Natural killer cell treated with Interleukin-12 subunit alpha and Interleukin-12 subunit beta and Interleukin-15 and Interleukin-18, amount 100 ng/mL, for 72 hours (primary cell): Measurements from ENCODE around the gene KRT23. TPM values are rescaled to one million over a fixed set of nuclear protein-coding genes. Genes with fewer than 3 reads are reported as not detected.

Experiments used
- ATAC-seq, 2 donors: fragments of 150-1000 bp; cut with Tn5 transposase in 1 of 2; sonication (Bioruptor Pico), chemical (Tn5 transposase) in 1 of 2; 2 replicates each; pipeline ENCODE4 v1.10.0; 2021
- DNase-seq: peaks from one replicate; pipeline ENCODE4 v3.0.0; 2022; ENCODE audit warnings: low spot score
- H3K27ac Mint-ChIP-seq, 2 donors: 1 replicate in 1 of 2; 2 replicates in 1 of 2; pipeline ENCODE4 v1.8.0; 2022; ENCODE audit warnings: mixed read lengths in 2 of 2, mild to moderate bottlenecking in 1 of 2, moderate library complexity in 1 of 2
- H3K27me3 Mint-ChIP-seq, 2 donors: 1 replicate in 1 of 2; 2 replicates in 1 of 2; pipeline ENCODE4 v1.8.0; 2022; ENCODE audit warnings: mixed read lengths in 2 of 2
- H3K36me3 Mint-ChIP-seq: one replicate; pipeline ENCODE4 v1.8.0; 2022; ENCODE audit warnings: mixed read lengths
- H3K4me1 Mint-ChIP-seq, 2 donors: 1 replicate in 1 of 2; 2 replicates in 1 of 2; pipeline ENCODE4 v1.8.0; 2022; ENCODE audit warnings: low read depth in 2 of 2, mixed read lengths in 2 of 2, mild to moderate bottlenecking in 1 of 2
- H3K4me3 Mint-ChIP-seq: one replicate; pipeline ENCODE4 v1.8.0; 2022; ENCODE audit warnings: mixed read lengths
- H3K9me3 Mint-ChIP-seq: 2 replicates; pipeline ENCODE4 v1.8.0; 2022; ENCODE audit warnings: mixed read lengths
- total RNA-seq, 2 donors: library from RNA; stranded (reverse); gene quantifications; one replicate each; pipeline ENCODE4 v1.2.3, GENCODE V29; 2022

The KRT23 gene, protein sequence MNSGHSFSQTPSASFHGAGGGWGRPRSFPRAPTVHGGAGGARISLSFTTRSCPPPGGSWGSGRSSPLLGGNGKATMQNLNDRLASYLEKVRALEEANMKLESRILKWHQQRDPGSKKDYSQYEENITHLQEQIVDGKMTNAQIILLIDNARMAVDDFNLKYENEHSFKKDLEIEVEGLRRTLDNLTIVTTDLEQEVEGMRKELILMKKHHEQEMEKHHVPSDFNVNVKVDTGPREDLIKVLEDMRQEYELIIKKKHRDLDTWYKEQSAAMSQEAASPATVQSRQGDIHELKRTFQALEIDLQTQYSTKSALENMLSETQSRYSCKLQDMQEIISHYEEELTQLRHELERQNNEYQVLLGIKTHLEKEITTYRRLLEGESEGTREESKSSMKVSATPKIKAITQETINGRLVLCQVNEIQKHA
- total RNA-seq, result not detected

DNA sequence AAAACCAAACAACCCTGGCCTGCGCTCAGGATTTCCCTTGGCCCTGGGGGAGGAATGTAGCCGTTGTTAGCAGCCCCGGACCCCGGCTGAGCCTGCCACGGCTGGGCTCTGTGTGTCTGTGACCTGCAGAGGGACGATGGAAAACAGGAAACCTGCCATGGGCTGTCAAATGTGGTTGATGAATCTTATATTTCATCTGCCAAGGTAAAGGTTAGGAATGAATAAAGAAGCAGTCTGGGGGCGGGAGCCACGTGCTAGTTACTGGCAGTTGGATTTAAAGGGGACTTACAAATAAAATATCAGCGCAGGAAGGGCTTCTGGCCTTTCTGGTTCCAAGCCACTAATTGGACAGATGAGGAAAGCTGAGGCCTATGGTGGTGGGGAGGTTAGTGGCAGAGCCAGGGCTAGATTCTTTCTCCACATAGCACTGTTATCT, at the start of gene KRT23:
KRT23 (minus strand) TSS at position 263 of the 436 bp plus-strand sequence. CDS start 1,043 bp downstream, outside the sequence.
- no peaks in the 10 kb centered on the region for H3K36me3 Mint-ChIP-seq
- ATAC-seq (no peak), DNase-seq (no peak)
- no peaks in the 10 kb centered on the region for H3K4me1 Mint-ChIP-seq
- H3K27ac Mint-ChIP-seq, result no peak within 1 kb of the TSS
- no peaks in the 10 kb centered on the region for H3K9me3 Mint-ChIP-seq
- peaks cover 14 to 24% of the 10 kb centered on the region in 2 donors for H3K27me3 Mint-ChIP-seq
- no peak within 1 kb of the TSS for H3K4me3 Mint-ChIP-seq

DNA sequence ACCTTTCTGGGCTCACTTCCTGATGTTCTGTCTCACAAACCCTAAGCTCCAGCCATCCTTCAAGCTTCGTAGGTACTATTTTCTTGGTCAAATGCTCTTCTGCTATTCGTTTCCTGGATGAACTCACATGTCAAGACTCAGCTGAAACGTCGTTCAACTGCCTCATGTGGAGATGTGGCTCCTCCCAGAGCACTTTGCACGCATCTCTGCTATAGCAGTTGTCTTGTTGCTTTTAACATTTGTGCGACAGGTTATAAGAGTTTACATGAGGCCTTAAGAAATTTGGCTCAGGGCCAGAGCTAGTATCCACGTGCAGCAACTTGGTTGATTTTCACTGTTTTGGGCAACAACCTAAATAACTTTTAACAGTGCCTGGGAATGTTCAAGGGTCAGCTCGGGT, 49.5 kb upstream of the KRT23 start:
- DNase-seq (no peak), ATAC-seq (no peak)
- Mint-ChIP-seq H3K9me3 (no peaks in the 10 kb centered on the region), H3K36me3 (no peaks in the 10 kb centered on the region), H3K27ac (no peak overlapping the region), H3K27me3 (peaks cover 23 to 36% of the 10 kb centered on the region in 2 donors), H3K4me1 (no peaks in the 10 kb centered on the region), H3K4me3 (no peak overlapping the region)

DNA sequence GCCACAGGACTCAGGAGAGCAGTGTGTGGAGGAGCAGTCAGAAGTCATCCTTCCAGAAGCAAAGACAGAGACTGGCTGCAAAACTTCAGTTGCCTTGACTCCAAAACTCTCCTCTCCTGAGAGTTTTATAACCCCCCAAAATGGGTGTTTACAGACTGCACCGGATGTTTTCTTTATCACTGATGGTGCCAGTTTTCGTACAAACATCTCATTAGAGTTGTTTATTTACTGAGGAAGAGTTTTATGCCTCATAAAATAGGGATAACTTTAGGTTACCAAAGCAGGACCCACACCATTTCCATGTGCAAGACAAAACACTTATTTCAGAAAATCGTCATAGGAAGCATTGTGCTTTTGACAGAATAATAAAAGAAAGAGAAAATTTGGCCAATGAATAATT, 46.8 kb upstream of the KRT23 start, which contains the start of gene KRT40:
KRT40 (minus strand) TSS at position 101 of the 400 bp plus-strand sequence; CDS start at position 48, 53 bp downstream.
- no peak for DNase-seq
- Mint-ChIP-seq H3K36me3 (no peaks in the 10 kb centered on the region), H3K4me3 (no peak within 1 kb of the TSS), H3K9me3 (no peaks in the 10 kb centered on the region), H3K27me3 (peaks cover 22 to 30% of the 10 kb centered on the region in 2 donors), H3K4me1 (no peaks in the 10 kb centered on the region), H3K27ac (no peak within 1 kb of the TSS)
- no peak for ATAC-seq

DNA sequence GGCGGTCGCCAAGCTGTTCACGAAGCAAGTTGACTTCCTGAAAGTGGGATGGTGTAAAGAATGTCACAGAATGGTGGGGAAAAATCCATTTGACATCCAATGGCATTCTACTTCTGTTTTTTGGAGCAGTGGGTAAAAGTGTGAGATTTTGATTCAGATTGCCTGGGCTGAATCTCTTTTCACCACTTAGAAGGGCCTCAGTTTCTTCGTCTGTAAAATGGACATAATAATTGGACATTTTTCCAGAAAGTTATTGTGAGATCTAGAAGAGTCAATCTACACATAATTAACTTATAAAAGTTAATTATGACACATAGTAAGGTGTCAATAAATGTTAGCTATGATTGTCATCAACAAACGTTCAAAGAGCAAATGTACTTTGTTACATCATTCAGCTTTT, 43.7 kb upstream of the KRT23 start:
- Mint-ChIP-seq H3K4me1 (no peaks in the 10 kb centered on the region), H3K27ac (no peak overlapping the region), H3K4me3 (no peak overlapping the region), H3K27me3 (peaks cover 18 to 21% of the 10 kb centered on the region in 2 donors), H3K36me3 (no peaks in the 10 kb centered on the region), H3K9me3 (no peaks in the 10 kb centered on the region)
- ATAC-seq (no peak), DNase-seq (no peak)

DNA sequence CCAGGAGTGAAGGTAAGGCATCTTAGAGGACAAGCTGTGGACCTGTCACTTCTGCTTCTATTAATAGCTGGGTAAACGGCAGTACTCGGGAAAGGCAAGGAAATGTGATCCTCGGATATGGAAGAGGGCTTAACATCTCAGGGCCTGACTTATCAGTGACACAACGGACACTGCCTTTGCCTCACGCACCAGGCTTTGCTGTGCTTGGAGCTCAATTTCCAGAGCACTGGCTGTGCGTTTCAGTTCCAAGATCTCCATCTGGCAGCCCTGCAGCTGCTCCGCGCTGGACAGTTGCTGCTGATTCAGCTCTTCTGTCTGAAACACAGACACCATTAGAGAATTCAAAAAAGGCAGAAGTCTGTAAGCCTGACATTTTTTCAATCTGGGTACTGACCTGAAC, 43.1 kb upstream of the KRT23 start:
- Mint-ChIP-seq H3K36me3 (no peaks in the 10 kb centered on the region), H3K4me1 (no peaks in the 10 kb centered on the region), H3K27ac (no peak overlapping the region), H3K9me3 (no peaks in the 10 kb centered on the region), H3K27me3 (peaks cover 15 to 21% of the 10 kb centered on the region in 2 donors), H3K4me3 (no peak overlapping the region)
- no peak for DNase-seq
- no peak for ATAC-seq

DNA sequence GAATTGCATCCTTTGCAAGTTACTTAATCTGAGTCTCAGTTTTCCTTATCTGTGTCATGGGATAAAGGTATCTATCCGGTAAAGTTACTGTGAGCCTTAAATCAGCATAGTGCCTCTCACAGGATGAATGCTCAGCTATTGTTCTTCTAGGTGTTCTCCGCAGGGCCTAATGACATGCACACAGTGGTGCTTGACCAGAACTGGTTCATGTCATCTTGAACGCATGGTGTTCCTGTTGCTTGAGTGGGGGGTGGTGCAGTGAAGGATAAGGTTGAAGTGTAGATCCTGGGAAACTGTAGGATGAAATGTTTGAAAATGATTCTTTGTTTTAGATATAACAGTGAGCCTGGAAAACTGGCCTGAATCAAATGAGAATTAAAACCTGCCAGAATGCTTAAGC, 42.7 kb upstream of the KRT23 start:
- Mint-ChIP-seq H3K4me1 (no peaks in the 10 kb centered on the region), H3K27me3 (peaks cover 18 to 21% of the 10 kb centered on the region in 2 donors), H3K9me3 (no peaks in the 10 kb centered on the region), H3K27ac (no peak overlapping the region), H3K36me3 (no peaks in the 10 kb centered on the region), H3K4me3 (no peak overlapping the region)
- DNase-seq, result no peak
- no peak for ATAC-seq

DNA sequence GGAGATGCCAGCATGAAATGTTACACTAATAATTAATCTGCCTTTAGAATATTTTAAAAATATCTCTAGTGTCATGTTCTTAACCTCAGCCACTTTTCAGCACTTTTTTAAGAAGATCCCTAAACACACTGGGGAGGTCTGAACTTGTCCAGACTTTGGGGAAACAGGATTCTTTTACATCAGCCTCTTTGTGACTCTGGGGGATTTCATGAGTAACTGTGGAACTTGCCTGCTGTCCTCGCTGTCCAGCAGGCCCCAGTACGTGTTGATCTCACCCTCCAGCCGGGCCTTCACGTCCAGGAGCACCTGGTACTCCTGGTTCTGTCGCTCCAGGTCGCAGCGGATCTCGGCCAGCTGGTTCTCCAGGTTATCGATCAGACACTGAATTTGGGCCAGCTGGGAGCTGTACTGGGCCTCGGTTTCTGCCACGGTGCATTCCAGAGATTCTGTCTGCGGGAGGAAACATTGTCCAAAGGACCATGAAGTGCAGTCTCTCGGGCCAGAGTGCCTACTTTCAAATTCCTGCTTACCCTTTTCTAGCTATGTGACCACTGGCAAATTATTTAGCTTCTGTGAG, 41.2 kb upstream of the KRT23 start:
- DNase-seq, result no peak
- Mint-ChIP-seq H3K4me1 (no peaks in the 10 kb centered on the region), H3K9me3 (no peaks in the 10 kb centered on the region), H3K27me3 (peaks cover 18 to 21% of the 10 kb centered on the region in 2 donors), H3K4me3 (no peak overlapping the region), H3K36me3 (no peaks in the 10 kb centered on the region), H3K27ac (no peak overlapping the region)
- ATAC-seq, result no peak

DNA sequence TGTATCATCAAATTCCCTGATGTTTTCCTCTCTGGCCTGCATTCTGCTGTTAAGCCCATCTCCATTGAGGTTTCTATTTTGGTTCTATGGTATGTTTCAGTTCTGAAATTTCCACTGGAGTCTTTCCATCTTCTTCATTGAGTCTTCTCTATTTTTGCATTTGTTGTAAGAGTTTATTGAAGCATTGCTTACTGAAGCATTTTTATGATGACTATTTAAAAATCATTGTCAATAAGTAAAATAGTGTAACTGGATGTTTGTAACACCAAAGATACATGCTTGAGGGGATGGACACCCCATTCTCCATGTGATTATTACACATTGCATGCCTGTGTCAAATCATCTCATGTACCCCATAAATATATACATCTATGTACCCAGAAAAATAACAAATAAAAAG, 38.1 kb upstream of the KRT23 start:
- Mint-ChIP-seq H3K4me1 (no peaks in the 10 kb centered on the region), H3K4me3 (no peak overlapping the region), H3K9me3 (no peaks in the 10 kb centered on the region), H3K27ac (no peak overlapping the region), H3K36me3 (no peaks in the 10 kb centered on the region), H3K27me3 (peaks cover 24 to 39% of the 10 kb centered on the region in 2 donors)
- DNase-seq, result no peak
- no peak for ATAC-seq

DNA sequence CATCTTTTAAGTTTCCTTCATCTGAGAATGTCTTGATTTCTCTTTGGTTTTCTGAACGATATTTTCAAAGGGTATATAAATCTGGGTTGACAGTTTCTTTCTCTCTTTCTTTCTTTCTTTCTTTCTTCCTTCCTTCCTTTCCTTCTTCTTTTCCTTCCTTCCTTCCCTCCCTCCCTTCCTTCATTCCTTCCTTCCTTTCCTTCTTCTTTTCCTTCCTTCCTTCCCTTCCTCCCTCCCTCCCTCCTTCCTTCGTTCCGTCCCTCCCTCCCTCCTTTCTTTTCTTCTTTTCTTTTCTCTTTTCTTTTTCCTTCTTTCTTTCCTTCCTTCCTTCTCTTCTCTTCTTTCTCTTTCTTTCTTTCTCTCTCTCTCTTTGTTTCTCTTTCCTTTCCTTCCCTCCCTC, 36.9 kb upstream of the KRT23 start:
- H3K4me1 Mint-ChIP-seq, result no peaks in the 10 kb centered on the region
- H3K27ac Mint-ChIP-seq, result no peak overlapping the region
- no peaks in the 10 kb centered on the region for H3K36me3 Mint-ChIP-seq
- no peak overlapping the region for H3K4me3 Mint-ChIP-seq
- ATAC-seq (no peak), DNase-seq (no peak)
- peaks cover 24 to 31% of the 10 kb centered on the region in 2 donors for H3K27me3 Mint-ChIP-seq
- H3K9me3 Mint-ChIP-seq, result no peaks in the 10 kb centered on the region

DNA sequence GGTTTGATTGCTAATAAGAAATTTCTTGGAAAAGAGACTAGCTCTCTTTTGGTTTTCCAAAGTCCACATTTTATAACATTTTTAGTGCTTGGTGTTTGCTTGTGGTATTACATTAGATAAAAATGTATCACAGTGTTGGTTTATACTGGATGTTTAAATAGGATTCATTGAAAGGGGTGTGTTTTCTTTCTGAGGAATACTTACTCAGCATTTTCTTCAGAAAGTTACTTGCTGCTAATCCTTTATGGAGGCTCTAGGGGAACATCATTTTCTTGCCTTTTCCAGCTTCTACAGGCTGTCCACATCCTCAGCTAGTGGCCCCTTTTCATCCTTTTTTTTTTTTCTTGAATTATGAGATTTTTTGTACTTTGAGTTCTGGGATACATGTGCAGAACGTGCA, 30.1 kb upstream of the KRT23 start:
- H3K9me3 Mint-ChIP-seq, result no peaks in the 10 kb centered on the region
- H3K27me3 Mint-ChIP-seq, result peaks cover 17% of the 10 kb centered on the region in 2 donors
- no peak overlapping the region for H3K4me3 Mint-ChIP-seq
- no peaks in the 10 kb centered on the region for H3K4me1 Mint-ChIP-seq
- no peak for ATAC-seq
- DNase-seq, result no peak
- no peaks in the 10 kb centered on the region for H3K36me3 Mint-ChIP-seq
- no peak overlapping the region for H3K27ac Mint-ChIP-seq

DNA sequence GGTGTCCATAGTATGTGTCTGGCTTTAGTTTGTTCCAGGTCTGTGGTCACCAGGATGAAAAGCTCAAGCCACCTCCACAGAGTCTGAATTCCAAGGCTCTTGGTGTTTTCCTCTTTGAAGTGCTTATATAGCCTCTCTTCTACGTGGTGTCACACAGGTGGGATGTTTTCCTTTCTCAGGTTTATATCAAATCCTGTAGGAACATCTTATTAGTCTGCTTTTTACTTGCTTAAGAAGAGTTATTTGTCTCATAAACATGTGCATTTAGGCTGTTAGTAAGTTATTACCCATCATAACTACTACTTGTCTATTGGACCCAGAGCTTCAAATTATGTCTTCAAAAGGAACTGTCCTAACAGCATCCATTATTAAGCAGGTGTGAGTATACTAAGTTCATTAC, 29.4 kb upstream of the KRT23 start, which contains the start of gene KRT39:
KRT39 (minus strand) TSS at position 101 of the 400 bp plus-strand sequence; CDS start at position 9, 92 bp downstream.
- no peaks in the 10 kb centered on the region for H3K4me1 Mint-ChIP-seq
- H3K27me3 Mint-ChIP-seq, result peaks cover 9 to 11% of the 10 kb centered on the region in 2 donors
- no peaks in the 10 kb centered on the region for H3K36me3 Mint-ChIP-seq
- no peak within 1 kb of the TSS for H3K27ac Mint-ChIP-seq
- DNase-seq, result no peak
- no peak within 1 kb of the TSS for H3K4me3 Mint-ChIP-seq
- no peaks in the 10 kb centered on the region for H3K9me3 Mint-ChIP-seq
- no peak for ATAC-seq

DNA sequence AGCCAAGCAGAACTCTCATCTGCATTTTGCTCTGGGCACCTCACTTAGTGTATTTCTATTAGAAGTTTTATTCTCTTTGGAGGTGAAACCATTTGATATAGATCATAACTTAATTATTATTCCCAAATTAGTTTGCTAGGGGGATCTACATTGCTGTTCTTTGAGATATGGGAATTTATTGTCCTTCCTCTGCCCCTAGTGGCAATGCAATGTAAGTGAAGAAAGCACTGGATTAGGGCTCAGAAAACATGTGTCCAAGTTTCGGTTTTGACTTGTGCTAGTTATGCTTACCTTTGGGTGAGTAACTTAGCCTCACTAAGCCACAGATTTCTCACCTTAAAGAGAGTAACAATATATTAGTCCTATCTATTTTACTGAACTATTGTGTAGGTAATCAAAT, 26.4 kb upstream of the KRT23 start:
- ATAC-seq (no peak), DNase-seq (no peak)
- Mint-ChIP-seq H3K4me1 (peaks cover 0 to 5% of the 10 kb centered on the region in 2 donors), H3K27ac (no peak overlapping the region), H3K27me3 (peaks cover under 1 to 13% of the 10 kb centered on the region in 2 donors), H3K9me3 (no peaks in the 10 kb centered on the region), H3K4me3 (no peak overlapping the region), H3K36me3 (no peaks in the 10 kb centered on the region)

DNA sequence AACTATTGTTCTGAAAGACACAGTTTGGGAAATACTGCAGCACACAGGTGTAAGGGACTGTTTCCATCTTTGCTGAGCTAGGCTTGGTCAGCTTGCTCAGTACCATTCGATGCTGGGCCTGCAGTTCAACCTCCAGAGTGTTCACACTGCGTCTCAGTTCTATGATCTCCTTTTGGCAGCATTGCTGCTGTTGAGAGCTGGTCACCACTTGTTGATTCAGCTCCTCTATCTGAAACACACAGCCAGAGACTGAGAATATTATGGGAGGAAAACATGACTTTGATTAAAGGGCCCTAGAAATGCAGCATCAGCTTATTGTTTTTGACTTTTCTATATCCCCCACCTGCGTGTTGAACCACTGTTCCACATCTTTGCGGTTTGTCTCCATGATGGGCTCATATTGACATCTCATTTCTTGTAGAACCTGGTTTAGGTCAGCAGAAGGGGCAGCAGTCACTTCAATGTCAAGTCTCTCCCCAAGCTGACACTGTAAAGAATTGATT, 24.7 kb upstream of the KRT23 start:
- no peak for DNase-seq
- H3K9me3 Mint-ChIP-seq, result no peaks in the 10 kb centered on the region
- no peak overlapping the region for H3K27ac Mint-ChIP-seq
- ATAC-seq, result no peak
- no peak overlapping the region for H3K4me3 Mint-ChIP-seq
- H3K4me1 Mint-ChIP-seq, result peaks cover 0 to 5% of the 10 kb centered on the region in 2 donors
- peaks cover 6% of the 10 kb centered on the region in 2 donors for H3K27me3 Mint-ChIP-seq
- no peaks in the 10 kb centered on the region for H3K36me3 Mint-ChIP-seq

DNA sequence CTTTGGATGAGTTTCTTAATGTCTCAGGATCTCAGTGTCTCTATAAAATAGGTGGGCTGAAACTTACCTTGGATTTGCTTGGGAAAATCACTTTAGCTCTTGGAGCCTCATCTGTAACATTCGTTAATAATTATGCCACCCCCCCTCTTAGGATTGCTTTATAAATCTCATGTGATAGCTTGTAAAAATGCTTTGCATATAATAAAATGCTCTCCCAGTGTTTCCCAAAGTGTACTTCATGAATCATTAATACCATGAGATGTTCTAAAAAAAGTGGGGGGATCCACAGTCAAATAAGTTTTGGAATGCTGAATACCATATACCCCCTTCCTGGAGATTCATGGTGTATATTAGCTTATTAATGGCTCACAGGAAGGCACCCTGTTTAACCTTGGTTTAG, 24.1 kb upstream of the KRT23 start:
- Mint-ChIP-seq H3K9me3 (no peaks in the 10 kb centered on the region), H3K27me3 (peaks cover 9 to 10% of the 10 kb centered on the region in 2 donors), H3K36me3 (no peaks in the 10 kb centered on the region), H3K27ac (no peak overlapping the region), H3K4me3 (no peak overlapping the region), H3K4me1 (peaks cover 0 to 5% of the 10 kb centered on the region in 2 donors)
- ATAC-seq, result no peak
- DNase-seq, result no peak
